Upper lobe of left lung (tissue), 4 donors: ENCODE data around the gene OVCH1.

ENCODE experiments used
- CTCF ChIP-seq, 6 experiments: fragments of 450-650 bp in 4 of 6; fragments of 200-600 bp in 2 of 6; sonication (generic) in 2 of 6; IDR thresholded peaks; one replicate each; pipeline ENCODE4 v1.5.1; 2016 to 2019; ENCODE audit warnings: antibody characterized with exemption in 6 of 6
- POLR2A ChIP-seq, 4 donors: fragments of 450-650 bp; IDR thresholded peaks; one replicate each; pipeline ENCODE4 v1.5.1; 2016 to 2017; ENCODE audit warnings: antibody characterized with exemption in 4 of 4, mild to moderate bottlenecking in 2 of 4

GRCh38 chr12:29497588-29497987 lies at the start of gene OVCH1:
- TF ChIP-seq CTCF (IDR thresholded peaks at IDR 0.05) (no peak), POLR2A (IDR thresholded peaks at IDR 0.05) (no peak)
